ENCODE measurements around the gene EHD4.

EHD4 gene

DNA sequence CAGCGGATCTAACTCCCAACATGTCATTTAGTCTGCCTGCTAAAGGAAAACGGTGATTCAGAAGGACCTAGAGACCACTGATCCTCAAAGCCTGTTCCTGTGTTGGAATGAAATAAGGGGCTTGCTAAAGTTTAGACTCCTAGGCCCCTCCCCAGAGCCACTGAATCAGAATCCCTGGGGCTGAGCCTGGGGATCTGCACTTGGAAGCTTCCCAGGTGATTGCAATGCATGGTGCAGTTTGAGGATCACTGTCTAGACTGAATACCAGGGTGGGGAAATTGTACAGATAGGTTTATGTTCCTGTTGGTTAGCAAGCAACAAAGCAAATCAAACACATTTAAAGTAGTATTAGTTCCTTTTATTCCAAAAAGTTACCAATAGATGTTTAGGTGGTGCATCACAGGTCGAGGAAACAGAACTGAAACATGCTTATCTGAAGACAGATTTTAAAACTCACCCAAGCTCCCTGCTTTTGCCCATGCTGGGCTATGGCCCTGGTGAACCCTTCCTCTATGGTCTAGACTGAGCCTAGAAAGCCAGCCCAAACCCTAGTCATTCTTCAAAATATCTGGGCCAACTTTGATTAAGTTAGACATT, 48.9 kb downstream of the EHD4 start:
- peaks cover 53% of the 10 kb centered on the region for H3K4me1 Mint-ChIP-seq

DNA sequence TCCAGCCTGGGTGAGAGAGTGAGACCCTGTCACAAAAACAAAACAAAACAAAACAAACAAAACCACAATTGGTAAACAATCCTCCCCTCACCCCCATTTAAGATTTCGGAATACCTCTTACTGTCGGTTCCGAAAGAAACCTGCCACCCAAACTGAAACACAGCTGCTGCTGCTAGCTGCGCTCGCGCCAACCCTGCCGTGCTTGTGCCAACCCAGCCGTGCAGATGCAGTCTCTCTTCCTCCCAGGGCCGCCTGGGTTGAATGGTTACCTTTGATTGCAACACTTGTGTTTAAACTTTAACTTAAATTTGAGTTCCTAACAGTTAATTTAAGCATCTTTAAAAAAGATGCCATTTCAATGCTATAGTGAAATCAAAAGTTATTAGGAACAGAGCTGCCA, 50.0 kb downstream of the EHD4 start:
- Mint-ChIP-seq H3K27ac (no peak overlapping the region), H3K4me1 (peaks cover 52% of the 10 kb centered on the region), H3K4me3 (no peak overlapping the region), H3K36me3 (ENCODE audit: low read depth) (peaks cover 12% of the 10 kb centered on the region), H3K9me3 (no peaks in the 10 kb centered on the region), H3K27me3 (ENCODE audit: low read depth, poor library complexity) (peaks cover 3% of the 10 kb centered on the region)
- no peak for DNase-seq
- TF ChIP-seq, protein P1, sequence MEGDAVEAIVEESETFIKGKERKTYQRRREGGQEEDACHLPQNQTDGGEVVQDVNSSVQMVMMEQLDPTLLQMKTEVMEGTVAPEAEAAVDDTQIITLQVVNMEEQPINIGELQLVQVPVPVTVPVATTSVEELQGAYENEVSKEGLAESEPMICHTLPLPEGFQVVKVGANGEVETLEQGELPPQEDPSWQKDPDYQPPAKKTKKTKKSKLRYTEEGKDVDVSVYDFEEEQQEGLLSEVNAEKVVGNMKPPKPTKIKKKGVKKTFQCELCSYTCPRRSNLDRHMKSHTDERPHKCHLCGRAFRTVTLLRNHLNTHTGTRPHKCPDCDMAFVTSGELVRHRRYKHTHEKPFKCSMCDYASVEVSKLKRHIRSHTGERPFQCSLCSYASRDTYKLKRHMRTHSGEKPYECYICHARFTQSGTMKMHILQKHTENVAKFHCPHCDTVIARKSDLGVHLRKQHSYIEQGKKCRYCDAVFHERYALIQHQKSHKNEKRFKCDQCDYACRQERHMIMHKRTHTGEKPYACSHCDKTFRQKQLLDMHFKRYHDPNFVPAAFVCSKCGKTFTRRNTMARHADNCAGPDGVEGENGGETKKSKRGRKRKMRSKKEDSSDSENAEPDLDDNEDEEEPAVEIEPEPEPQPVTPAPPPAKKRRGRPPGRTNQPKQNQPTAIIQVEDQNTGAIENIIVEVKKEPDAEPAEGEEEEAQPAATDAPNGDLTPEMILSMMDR (IDR thresholded peaks at IDR 0.05), result no peak

More for the DNA sequence above, 48.9 kb downstream of the EHD4 start:
- TF ChIP-seq, protein P1 (IDR thresholded peaks at IDR 0.05), result no peak
- Mint-ChIP-seq H3K9me3 (no peaks in the 10 kb centered on the region), H3K4me3 (no peak overlapping the region), H3K27ac (no peak overlapping the region), H3K36me3 (ENCODE audit: low read depth) (peaks cover 4% of the 10 kb centered on the region), H3K27me3 (ENCODE audit: low read depth, poor library complexity) (peaks cover 3% of the 10 kb centered on the region)
- no peak for DNase-seq

DNA sequence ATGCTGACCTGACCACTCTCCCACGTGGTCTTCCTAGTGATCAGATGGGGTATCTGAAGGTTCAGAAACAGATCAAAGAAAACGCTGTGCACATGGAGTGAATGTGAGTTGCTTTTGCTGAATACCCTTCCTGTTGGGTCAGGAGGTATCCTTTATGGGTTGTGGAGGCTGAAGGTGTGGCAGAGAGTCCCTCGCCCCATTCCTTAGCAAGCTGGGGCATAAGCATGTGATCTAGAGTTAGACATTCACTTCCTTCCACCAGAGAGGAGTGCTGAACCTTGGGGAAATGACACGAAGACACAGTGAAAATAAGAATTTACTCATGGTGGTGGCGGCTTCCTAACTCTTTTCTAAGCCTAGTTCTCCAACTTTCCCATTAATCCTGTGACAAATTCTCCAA, 50.7 kb downstream of the EHD4 start:
- Mint-ChIP-seq H3K27ac (peak overlapping the region; percentile 39), H3K36me3 (ENCODE audit: low read depth) (peaks cover 12% of the 10 kb centered on the region), H3K9me3 (no peaks in the 10 kb centered on the region), H3K27me3 (ENCODE audit: low read depth, poor library complexity) (peaks cover 3% of the 10 kb centered on the region), H3K4me1 (peaks cover 50% of the 10 kb centered on the region), H3K4me3 (no peak overlapping the region)
- TF ChIP-seq, protein P1 (IDR thresholded peaks at IDR 0.05), result no peak
- no peak for DNase-seq

DNA sequence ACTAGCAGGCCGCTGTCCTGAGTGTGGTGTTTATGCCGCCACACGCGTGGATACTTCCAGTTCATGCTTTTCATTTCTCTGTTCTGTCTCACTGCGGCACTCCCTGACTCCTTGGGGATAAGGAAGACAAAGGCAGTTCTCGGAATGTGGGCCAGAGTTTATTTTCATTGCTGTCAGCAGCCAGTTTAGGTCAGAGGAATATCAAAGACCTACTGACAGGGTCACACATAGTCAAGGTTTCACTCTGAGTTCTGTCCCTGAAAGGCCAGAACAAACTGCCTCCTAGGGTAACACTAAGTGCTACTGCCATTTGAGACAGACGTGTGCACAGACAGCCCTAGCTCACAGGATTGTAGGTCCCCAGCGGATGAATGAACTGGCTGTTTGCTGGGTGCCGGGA, 51.2 kb downstream of the EHD4 start:
- H3K27ac Mint-ChIP-seq, result peak overlapping the region; percentile 39
- peaks cover 3% of the 10 kb centered on the region for H3K27me3 Mint-ChIP-seq (ENCODE audit: low read depth, poor library complexity)
- TF ChIP-seq, protein P1 (IDR thresholded peaks at IDR 0.05), result no peak
- H3K4me3 Mint-ChIP-seq, result no peak overlapping the region
- H3K4me1 Mint-ChIP-seq, result peaks cover 51% of the 10 kb centered on the region
- no peaks in the 10 kb centered on the region for H3K9me3 Mint-ChIP-seq
- no peak for DNase-seq
- H3K36me3 Mint-ChIP-seq (ENCODE audit: low read depth), result peaks cover 12% of the 10 kb centered on the region

DNA sequence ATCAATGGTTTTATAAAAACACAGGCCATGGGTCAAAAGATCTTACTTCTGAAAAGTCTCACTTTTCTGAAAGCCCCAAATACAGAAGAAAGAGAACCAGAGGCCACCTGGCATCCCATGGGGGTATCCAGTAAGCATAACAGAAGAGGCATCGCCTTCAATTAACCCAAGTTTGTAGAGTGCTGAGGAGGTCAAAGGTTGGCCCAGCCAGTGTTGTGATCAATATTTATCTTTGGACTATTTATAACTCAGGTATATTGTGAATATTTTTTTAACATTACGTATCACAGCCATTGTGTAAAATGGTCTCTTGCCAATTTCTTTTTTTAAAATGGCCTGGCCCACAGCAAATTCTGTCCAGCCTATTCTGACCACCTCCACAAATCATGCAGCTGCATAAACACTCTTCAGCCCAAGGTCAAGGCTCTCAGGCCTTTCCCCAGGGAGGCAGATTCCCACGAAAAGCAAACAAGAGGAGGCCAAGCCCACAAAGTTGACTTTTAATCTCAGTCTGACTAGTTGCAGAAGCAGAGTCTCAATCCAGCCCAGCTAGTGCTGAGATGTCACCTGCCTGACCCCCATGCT, 52.3 kb downstream of the EHD4 start:
- DNase-seq, result peak; percentile 40
- Mint-ChIP-seq H3K27me3 (ENCODE audit: low read depth, poor library complexity) (peaks cover 3% of the 10 kb centered on the region), H3K27ac (no peak overlapping the region), H3K9me3 (no peaks in the 10 kb centered on the region), H3K36me3 (ENCODE audit: low read depth) (peaks cover 12% of the 10 kb centered on the region), H3K4me3 (no peak overlapping the region), H3K4me1 (peaks cover 59% of the 10 kb centered on the region)
- TF ChIP-seq, protein P1 (IDR thresholded peaks at IDR 0.05), result no peak
